Muscle layer of colon (tissue), 2 donors: ENCODE data around the gene NFYB.

Experiments used
- H3K27ac ChIP-seq: one replicate; pipeline ENCODE4 v1.7.0; 2013; ENCODE audit warnings: low read depth, mild to moderate bottlenecking, low read length, moderate library complexity
- H3K27me3 ChIP-seq, 2 donors: one replicate each; pipeline ENCODE4 v1.7.0; 2013; ENCODE audit warnings: low read length in 2 of 2, mild to moderate bottlenecking in 2 of 2; ENCODE audit not compliant: insufficient read depth in 2 of 2, control insufficient read depth in 1 of 2
- H3K36me3 ChIP-seq: one replicate; pipeline ENCODE4 v1.7.0; 2013; ENCODE audit warnings: mild to moderate bottlenecking, low read length; ENCODE audit not compliant: insufficient read depth
- H3K4me1 ChIP-seq: one replicate; pipeline ENCODE4 v1.7.0; 2013; ENCODE audit warnings: mild to moderate bottlenecking, low read length; ENCODE audit not compliant: insufficient read depth
- H3K4me3 ChIP-seq, 2 donors: one replicate each; pipeline ENCODE4 v1.7.0; 2013; ENCODE audit warnings: low read length in 2 of 2, low read depth in 1 of 2, mild to moderate bottlenecking in 1 of 2, moderate library complexity in 1 of 2
- H3K9ac ChIP-seq: one replicate; pipeline ENCODE4 v1.7.0; 2013; ENCODE audit warnings: low read length
- H3K9me3 ChIP-seq: one replicate; pipeline ENCODE4 v1.7.0; 2013; ENCODE audit warnings: mild to moderate bottlenecking, low read length
- donor health status: abdominal sarcoma.
- donor health status: Adenocarcinoma of cecum.

Gene NFYB

DNA sequence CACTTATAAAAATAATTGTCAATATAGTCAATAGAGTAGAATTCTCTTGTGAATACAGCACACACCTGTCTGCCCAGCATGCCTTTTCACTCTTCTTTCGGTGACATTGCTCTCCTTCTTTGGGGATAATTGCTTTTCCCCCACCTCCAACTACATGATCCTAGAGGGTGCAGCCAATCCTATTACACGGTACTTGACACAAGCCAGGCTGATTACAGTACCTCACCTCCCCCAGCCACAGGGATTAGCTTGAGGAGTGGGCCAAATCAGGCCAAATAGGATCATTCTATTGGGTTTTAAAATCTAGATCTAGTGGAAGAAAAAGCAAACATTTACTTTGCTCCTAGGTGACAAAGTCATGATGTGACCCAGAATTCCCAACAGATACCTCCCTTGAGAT, 16.8 kb upstream of the NFYB start:
- Histone ChIP-seq H3K4me1 (no peaks in the 10 kb centered on the region), H3K9me3 (no peaks in the 10 kb centered on the region), H3K9ac (no peak overlapping the region), H3K4me3 (no peak overlapping the region), H3K27ac (no peak overlapping the region), H3K36me3 (no peaks in the 10 kb centered on the region), H3K27me3 (no peaks in the 10 kb centered on the region)

DNA sequence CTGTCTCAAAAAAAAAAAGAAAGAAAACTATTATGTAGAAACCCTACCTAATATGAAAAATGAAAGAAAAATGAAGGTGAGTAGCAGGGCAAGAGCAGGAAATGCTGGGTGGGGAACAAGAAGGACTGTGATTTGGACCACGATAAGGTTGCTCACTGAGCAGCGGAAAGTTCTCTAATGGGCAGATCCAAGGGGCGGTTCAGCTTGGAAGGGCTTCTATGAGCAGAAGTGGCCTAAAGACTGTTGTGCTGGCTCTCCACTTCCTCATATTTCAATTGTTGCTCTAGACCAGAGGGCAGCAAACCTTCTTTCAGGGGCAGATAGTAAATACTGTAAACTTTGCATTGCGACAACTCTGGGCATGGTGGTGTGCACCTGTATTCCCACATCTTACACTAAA, 16.3 kb upstream of the NFYB start:
- Histone ChIP-seq H3K9me3 (no peaks in the 10 kb centered on the region), H3K27ac (no peak overlapping the region), H3K9ac (no peak overlapping the region), H3K27me3 (no peaks in the 10 kb centered on the region), H3K36me3 (no peaks in the 10 kb centered on the region), H3K4me1 (no peaks in the 10 kb centered on the region), H3K4me3 (no peak overlapping the region)

DNA sequence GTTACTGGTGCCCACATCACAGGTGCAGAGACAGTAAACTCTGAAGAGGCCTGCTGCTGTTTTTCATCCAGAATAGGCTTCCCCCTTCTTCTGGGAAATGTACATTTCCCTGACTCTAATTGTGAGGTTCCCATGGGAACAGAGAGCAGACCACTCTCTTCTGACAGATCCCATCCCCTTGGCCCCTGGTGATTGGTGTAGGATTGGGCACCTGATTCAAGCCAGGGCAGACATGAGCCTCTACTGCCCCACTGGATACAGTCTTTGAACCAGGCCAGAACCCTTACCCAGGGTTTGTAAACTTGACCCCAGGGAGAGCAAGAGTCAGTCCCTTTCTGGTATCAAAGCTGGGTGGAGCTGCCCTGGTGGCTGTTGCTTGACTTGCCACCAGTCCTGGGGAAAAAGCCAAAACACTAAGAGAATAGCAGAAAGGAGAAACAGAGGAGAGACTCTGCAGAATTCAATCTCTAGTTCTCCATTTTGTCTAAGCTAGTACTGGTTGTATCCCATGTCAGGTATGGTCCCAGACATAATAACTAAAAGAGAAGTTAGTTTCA, 14.8 kb upstream of the NFYB start:
- H3K27ac ChIP-seq: no peak overlapping the region

DNA sequence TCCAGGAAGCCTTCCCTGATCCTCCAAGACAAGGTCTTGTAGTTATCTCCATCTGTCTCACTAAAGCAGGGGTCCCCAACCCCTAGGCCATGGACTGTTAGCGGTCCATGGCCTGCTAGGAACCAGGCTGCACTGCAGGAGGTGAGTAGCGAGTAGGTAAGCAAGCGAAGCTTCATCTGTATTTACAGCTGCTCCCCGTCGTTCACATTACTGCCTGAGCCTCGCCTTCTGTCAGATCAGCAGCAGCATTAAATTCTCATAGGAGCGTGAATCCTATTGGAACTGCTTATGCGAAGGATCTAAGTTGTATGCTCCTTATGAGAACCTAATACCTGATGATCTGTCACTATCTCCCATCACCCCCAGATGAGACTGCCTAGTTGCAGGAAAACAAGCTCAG, 12.4 kb upstream of the NFYB start:
- H3K4me3 ChIP-seq: no peak overlapping the region
- no peaks in the 10 kb centered on the region for H3K9me3 ChIP-seq
- no peaks in the 10 kb centered on the region for H3K27me3 ChIP-seq
- no peaks in the 10 kb centered on the region for H3K36me3 ChIP-seq
- H3K9ac ChIP-seq: no peak overlapping the region
- no peak overlapping the region for H3K27ac ChIP-seq
- H3K4me1 ChIP-seq: no peaks in the 10 kb centered on the region

More for the DNA sequence above, 14.8 kb upstream of the NFYB start:
- H3K9me3 ChIP-seq: no peaks in the 10 kb centered on the region
- no peaks in the 10 kb centered on the region for H3K27me3 ChIP-seq
- no peaks in the 10 kb centered on the region for H3K36me3 ChIP-seq
- H3K4me3 ChIP-seq: no peak overlapping the region
- H3K4me1 ChIP-seq: no peaks in the 10 kb centered on the region
- H3K9ac ChIP-seq: no peak overlapping the region

DNA sequence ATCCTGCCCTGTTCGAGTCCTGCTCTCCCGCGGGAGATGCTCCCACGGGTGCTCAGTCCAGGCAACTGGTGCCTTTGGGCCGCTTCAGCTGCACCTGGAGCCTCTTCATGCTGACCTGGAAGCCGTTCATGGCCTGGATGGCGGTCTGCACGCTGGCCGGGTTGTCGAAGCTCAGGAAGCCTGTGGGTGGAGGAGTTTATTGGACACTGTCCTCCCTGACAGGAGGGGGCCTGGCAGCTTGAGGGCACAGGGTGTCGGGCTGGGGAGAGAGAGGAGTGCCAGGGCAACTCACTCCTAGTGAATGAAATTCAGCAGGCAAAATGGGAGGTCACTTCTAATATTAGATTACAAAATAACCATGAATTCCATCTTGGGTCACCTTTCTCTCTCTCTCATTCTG, 9.3 kb upstream of the NFYB start:
- Histone ChIP-seq H3K9me3 (no peaks in the 10 kb centered on the region), H3K27ac (no peak overlapping the region), H3K4me3 (no peak overlapping the region), H3K9ac (no peak overlapping the region), H3K27me3 (no peaks in the 10 kb centered on the region), H3K36me3 (no peaks in the 10 kb centered on the region), H3K4me1 (no peaks in the 10 kb centered on the region)

DNA sequence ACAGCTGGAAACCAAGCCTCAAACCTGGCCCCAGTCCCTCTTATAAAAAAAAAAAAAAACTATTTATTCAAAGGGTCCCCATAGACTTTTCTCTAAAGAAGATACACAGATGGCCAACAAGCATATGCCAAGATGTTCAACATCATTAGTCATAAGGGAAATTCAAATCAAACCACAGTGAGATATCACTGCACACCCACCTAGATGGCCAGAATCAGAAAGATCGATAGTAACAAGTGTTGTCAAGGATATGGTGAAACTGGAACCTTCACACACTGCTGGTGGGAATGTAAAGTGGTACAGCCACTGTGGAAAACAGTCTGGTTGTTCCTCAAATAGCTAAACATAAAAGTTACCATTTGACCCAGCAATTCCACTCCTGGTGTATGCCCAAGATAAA, 5.9 kb upstream of the NFYB start:
- Histone ChIP-seq H3K27me3 (no peaks in the 10 kb centered on the region), H3K36me3 (no peaks in the 10 kb centered on the region), H3K9ac (no peak overlapping the region), H3K4me1 (peaks cover 5% of the 10 kb centered on the region), H3K4me3 (no peak overlapping the region), H3K27ac (no peak overlapping the region), H3K9me3 (no peaks in the 10 kb centered on the region)

DNA sequence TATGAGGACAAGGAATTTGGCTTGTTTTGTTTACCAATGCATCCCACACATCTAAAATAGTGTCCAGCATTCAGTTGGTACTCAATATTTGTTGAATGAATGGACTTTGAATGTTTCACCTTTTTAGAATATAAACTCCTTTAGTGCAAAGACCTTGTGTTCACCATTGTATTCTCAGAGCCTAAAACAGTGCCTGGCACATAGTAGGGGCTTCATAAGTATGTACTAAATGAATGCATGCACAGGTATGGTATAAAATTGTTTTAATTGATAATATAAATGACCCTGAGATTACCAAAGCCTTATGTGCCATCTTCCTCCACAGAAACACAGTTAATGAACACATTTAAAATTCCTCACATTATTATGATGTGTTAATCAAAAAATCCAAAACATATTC, 5.0 kb upstream of the NFYB start:
- Histone ChIP-seq H3K27me3 (no peaks in the 10 kb centered on the region), H3K36me3 (no peaks in the 10 kb centered on the region), H3K4me1 (peaks cover 10% of the 10 kb centered on the region), H3K9me3 (no peaks in the 10 kb centered on the region), H3K27ac (no peak overlapping the region), H3K9ac (no peak overlapping the region), H3K4me3 (no peak overlapping the region)

DNA sequence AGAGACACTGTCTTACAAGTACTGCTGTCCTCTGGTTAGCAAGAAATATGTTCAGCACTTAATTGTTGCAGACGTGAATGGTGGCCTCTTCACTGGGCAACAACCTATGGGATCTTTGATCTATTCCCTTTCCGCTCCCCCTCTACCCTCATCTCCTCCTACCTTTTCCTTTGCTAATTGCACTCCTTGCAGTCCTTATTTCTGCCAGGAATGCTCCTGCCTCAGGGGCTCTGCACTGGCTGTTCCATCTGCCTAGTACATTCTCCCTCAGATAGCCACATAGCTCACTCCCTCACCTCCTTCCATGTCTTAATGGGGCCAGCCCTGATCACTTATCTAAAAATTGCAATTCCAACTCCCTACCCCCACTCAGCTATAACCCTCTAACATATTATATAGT, 4.5 kb upstream of the NFYB start:
- Histone ChIP-seq H3K4me3 (no peak overlapping the region), H3K4me1 (peaks cover 10% of the 10 kb centered on the region), H3K9me3 (no peaks in the 10 kb centered on the region), H3K9ac (no peak overlapping the region), H3K27ac (no peak overlapping the region), H3K27me3 (no peaks in the 10 kb centered on the region), H3K36me3 (no peaks in the 10 kb centered on the region)

DNA sequence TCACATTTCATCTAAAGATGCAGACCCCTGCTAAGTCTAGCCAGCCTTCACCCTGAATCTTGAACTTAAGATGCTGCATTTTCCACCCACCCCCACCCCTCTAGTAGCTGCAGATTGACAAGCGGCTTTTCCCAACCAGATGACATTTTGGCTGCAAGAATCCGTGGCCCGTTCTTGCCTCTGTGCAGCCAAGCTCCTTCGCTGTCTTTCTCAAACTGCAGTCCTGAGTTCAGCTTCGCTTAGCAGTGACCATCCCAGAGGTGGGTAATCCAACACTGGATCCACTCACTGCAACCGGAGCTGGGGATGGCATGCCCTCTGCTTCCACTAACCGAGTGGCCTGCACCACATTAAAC, 765 bp upstream of the NFYB start:
- Histone ChIP-seq H3K36me3 (peaks cover 4% of the 10 kb centered on the region), H3K4me3 (peak overlapping the region in 1 of 2 donors; percentile 69), H3K27ac (peak overlapping the region; percentile 88), H3K4me1 (peaks cover 33% of the 10 kb centered on the region), H3K9me3 (no peaks in the 10 kb centered on the region), H3K27me3 (no peaks in the 10 kb centered on the region), H3K9ac (peak overlapping the region; percentile 50)

DNA sequence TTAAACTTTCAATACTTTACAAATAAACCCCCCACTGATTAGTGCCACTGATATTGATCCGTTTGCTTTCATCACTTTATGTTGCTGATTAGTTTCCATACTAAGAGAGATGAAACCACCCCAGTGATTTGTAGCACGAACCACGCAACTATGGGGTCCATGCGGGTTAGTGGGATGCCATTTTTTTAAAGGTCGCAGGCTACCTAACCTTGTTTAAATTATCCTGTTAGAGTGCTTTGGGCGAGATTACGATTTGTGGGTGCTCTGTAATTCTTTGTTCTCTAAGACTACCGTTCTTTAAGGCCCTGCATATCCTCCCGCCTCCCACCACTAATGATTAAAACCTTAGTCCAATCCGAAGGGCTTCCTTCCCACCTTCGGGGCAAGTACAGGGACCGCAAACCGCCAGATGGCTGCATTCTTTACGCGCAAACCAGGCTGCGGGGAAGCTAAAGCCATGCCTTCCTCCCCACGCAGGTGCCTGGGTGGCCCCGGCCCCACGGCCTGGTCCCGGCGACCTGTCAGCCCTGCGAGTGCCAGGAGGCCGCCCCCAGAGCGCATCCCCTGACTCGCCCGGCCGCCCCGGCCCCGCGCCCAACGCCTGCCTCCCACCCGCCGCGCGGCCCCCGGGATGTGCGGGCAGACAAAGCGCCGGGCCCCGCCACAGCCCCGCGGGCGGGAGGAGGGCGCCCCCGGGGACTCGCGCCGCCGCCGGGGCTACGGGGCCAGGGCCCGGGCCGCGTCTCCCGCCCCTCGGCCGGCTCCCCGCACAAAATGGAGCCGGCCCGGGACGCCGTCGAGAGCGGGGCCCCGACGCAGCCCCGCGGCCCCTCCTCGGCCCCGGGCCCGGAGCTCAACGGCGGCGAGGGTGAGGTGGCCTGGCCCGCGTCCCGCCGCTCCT, 759 bp downstream of the NFYB start:
- H3K9ac ChIP-seq: peak overlapping the region; percentile 76
- H3K36me3 ChIP-seq: peaks cover 12% of the 10 kb centered on the region
- H3K4me1 ChIP-seq: peaks cover 38% of the 10 kb centered on the region
- no peaks in the 10 kb centered on the region for H3K9me3 ChIP-seq
- peak overlapping the region; percentile 38 to 44 for H3K4me3 ChIP-seq
- peak overlapping the region; percentile 78 for H3K27ac ChIP-seq
- no peaks in the 10 kb centered on the region for H3K27me3 ChIP-seq

DNA sequence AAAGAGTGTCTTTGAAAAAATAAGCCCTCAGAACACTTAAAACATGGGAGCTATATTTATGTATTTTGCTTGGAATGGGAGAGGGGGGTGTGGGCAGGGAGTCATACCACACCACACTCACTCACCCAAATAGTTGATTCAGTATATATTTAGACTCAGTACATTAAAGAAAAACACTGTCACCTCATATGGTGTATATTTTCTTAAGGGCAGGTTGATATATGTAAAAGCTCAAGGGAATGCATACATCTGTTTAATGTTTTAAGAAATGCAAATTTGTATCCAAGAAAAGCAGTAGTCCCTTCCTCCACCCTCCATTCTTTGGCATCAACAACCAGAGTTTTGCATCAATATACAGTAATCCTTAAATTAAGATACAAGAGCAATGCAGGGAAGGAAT, 1.4 kb downstream of the NFYB start:
- H3K27ac ChIP-seq: peak overlapping the region; percentile 78

DNA sequence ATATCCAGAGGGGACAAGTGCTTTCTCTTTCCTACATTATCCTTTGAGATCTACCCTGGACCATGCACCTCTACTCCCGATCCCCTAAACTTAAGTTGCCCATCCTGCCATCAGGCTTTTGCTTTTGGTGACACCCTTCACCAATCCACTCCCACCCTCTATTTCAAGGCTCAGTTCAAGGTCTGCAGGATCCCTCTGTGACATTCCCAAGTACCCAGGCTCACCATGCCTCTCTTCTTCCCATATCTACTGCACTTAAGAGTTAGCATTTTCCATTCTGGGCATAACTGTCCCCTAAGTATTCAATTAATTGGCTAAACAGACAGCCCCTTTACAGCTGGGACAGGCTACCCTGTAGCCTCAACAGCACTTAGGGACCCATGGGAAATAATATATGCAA, 3.1 kb downstream of the NFYB start:
- Histone ChIP-seq H3K9me3 (no peaks in the 10 kb centered on the region), H3K36me3 (peaks cover 12% of the 10 kb centered on the region), H3K9ac (no peak overlapping the region), H3K27ac (no peak overlapping the region), H3K4me1 (peaks cover 57% of the 10 kb centered on the region), H3K27me3 (no peaks in the 10 kb centered on the region), H3K4me3 (no peak overlapping the region)

More for the DNA sequence above, 1.4 kb downstream of the NFYB start:
- no peaks in the 10 kb centered on the region for H3K9me3 ChIP-seq
- peaks cover 45% of the 10 kb centered on the region for H3K4me1 ChIP-seq
- H3K36me3 ChIP-seq: peaks cover 12% of the 10 kb centered on the region
- no peaks in the 10 kb centered on the region for H3K27me3 ChIP-seq
- H3K4me3 ChIP-seq: peak overlapping the region in 1 of 2 donors; percentile 44
- H3K9ac ChIP-seq: peak overlapping the region; percentile 76
